SK-N-SH (cell line): Measurements from ENCODE around the gene MAML3. TPM values are rescaled to one million over a fixed set of nuclear protein-coding genes. Genes with fewer than 3 reads are reported as not detected.

ENCODE experiments used
- CTCF ChIA-PET: fragments of 300-600, 350-600 bp; formaldehyde crosslinking; extraction: SDS; loops from one replicate; lab custom pipeline; 2021; lab: Yijun Ruan, JAX
- POLR2A ChIA-PET: fragments of 350-600 bp; sonication (Branson Sonifier 250); formaldehyde crosslinking; extraction: SDS; loops from one replicate; lab custom pipeline; 2020; ENCODE audit warnings: antibody characterized with exemption, inconsistent platforms; lab: Yijun Ruan, JAX
- DNase-seq: peaks from one replicate; pipeline ENCODE4 v3.0.0; 2012
- H2AFZ ChIP-seq: fragments of 200-600 bp; sonication (generic); 2 replicates; pipeline ENCODE4 v1.8.1; 2016; ENCODE audit warnings: antibody characterized with exemption, mild to moderate bottlenecking, low read depth
- H3F3A ChIP-seq: fragments of 200-600 bp; sonication (generic); replicated peaks from 2 replicates; pipeline ENCODE3; 2016; ENCODE audit warnings: antibody characterized with exemption, mild to moderate bottlenecking; ENCODE audit not compliant: insufficient read depth
- H3K27ac ChIP-seq, 2 experiments: fragments of 200-500 bp in 1 of 2; fragments of 200-600 bp in 1 of 2; sonication (Bioruptor generic) in 1 of 2; sonication (generic), shearing (Covaris generic) in 1 of 2; 2 replicates each; pipeline versions ENCODE4 v1.5.1 to v1.6.1; 2014 to 2016; ENCODE audit warnings: low read depth in 2 of 2, inconsistent platforms in 1 of 2, low read length in 1 of 2, mild to moderate bottlenecking in 1 of 2, mixed read lengths in 1 of 2
- H3K27me3 ChIP-seq: fragments of 200-600 bp; sonication (generic), shearing (Covaris generic); 2 replicates; pipeline ENCODE4 v1.6.1; 2016; ENCODE audit warnings: mixed run types; ENCODE audit not compliant: insufficient read depth
- H3K36me3 ChIP-seq, 2 experiments: fragments of 200-500 bp in 1 of 2; fragments of 200-600 bp in 1 of 2; sonication (Bioruptor generic) in 1 of 2; sonication (generic) in 1 of 2; replicated peaks in 1 of 2; 2 replicates each; pipeline versions ENCODE3 to v1.5.1; 2014 to 2016; ENCODE audit warnings: low read length in 1 of 2, mild to moderate bottlenecking in 1 of 2; ENCODE audit not compliant: insufficient read depth in 2 of 2, control insufficient read depth in 1 of 2
- H3K4me1 ChIP-seq, 2 experiments: fragments of 200-500 bp in 1 of 2; fragments of 200-600 bp in 1 of 2; sonication (Bioruptor generic) in 1 of 2; sonication (generic), shearing (Covaris generic) in 1 of 2; 2 replicates each; pipeline versions ENCODE4 v1.5.1 to v1.6.1; 2014 to 2016; ENCODE audit warnings: low read depth in 1 of 2, low read length in 1 of 2, mixed run types in 1 of 2; ENCODE audit not compliant: insufficient read depth in 2 of 2, control insufficient read depth in 1 of 2
- H3K4me2 ChIP-seq: fragments of 200-600 bp; sonication (generic), shearing (Covaris generic); 2 replicates; pipeline ENCODE4 v1.6.1; 2017; ENCODE audit warnings: mixed run types
- H3K4me3 ChIP-seq, 2 experiments: fragments of 200-500 bp in 1 of 2; fragments of 200-600 bp in 1 of 2; sonication (Bioruptor generic) in 1 of 2; sonication (generic), shearing (Covaris generic) in 1 of 2; 2 replicates each; pipeline versions ENCODE4 v1.5.1 to v1.8.1; 2014 to 2016; ENCODE audit warnings: low read depth in 2 of 2, inconsistent platforms in 1 of 2, low read length in 1 of 2, mild to moderate bottlenecking in 1 of 2, mixed read lengths in 1 of 2, moderate library complexity in 1 of 2
- H3K79me2 ChIP-seq: fragments of 200-600 bp; sonication (generic); 2 replicates; pipeline ENCODE4 v1.8.1; 2017; ENCODE audit warnings: mild to moderate bottlenecking; ENCODE audit not compliant: insufficient read depth
- H3K9ac ChIP-seq: fragments of 200-600 bp; sonication (generic); 2 replicates; pipeline ENCODE4 v1.6.1; 2017; ENCODE audit warnings: mixed run types
- H3K9me2 ChIP-seq: fragments of 200-600 bp; sonication (generic); 2 replicates; pipeline ENCODE4 v1.6.1; 2017; ENCODE audit warnings: mixed run types
- H3K9me3 ChIP-seq: fragments of 200-600 bp; sonication (generic); 2 replicates; pipeline ENCODE4 v1.6.1; 2017; ENCODE audit warnings: mixed run types, mild to moderate bottlenecking, moderate library complexity
- H4K20me1 ChIP-seq: fragments of 200-600 bp; sonication (generic); 2 replicates; pipeline ENCODE4 v1.6.1; 2017; ENCODE audit warnings: mild to moderate bottlenecking, mixed run types; ENCODE audit not compliant: insufficient read depth
- CHD2 ChIP-seq: fragments of 150-350 bp; IDR thresholded peaks from 2 replicates; pipeline ENCODE4 v1.6.1; 2018; ENCODE audit warnings: low read length; ENCODE audit not compliant: partially characterized antibody
- EZH2phosphoT487 ChIP-seq: fragments of 200-600 bp; sonication (generic); IDR thresholded peaks from 2 replicates; pipeline ENCODE4 v1.6.1; 2017; ENCODE audit warnings: low read depth, mixed run types, mild to moderate bottlenecking, antibody characterized with exemption, moderate library complexity, borderline replicate concordance
- FOSL2 ChIP-seq: IDR thresholded peaks from 2 replicates; pipeline ENCODE4 v1.4.0; 2012; ENCODE audit warnings: low read depth, mild to moderate bottlenecking, moderate library complexity, borderline replicate concordance
- GABPA ChIP-seq: IDR thresholded peaks from 2 replicates; pipeline ENCODE4 v1.4.0; 2012; ENCODE audit warnings: low read depth, mild to moderate bottlenecking
- GATA2 ChIP-seq: sonication (generic); formaldehyde crosslinking; IDR thresholded peaks from 2 replicates; pipeline ENCODE4 v1.5.0; 2020; ENCODE audit warnings: mild to moderate bottlenecking, missing genetic modification reagents
- IRF3 ChIP-seq: fragments of 150-350 bp; IDR thresholded peaks from 2 replicates; pipeline ENCODE4 v1.6.1; 2016; ENCODE audit warnings: mild to moderate bottlenecking, low read depth, low read length
- MAX ChIP-seq: IDR thresholded peaks from 2 replicates; pipeline ENCODE4 v1.4.0; 2012; ENCODE audit warnings: low read depth
- NFIC ChIP-seq: IDR thresholded peaks from 2 replicates; pipeline ENCODE4 v1.4.0; 2012; ENCODE audit warnings: borderline replicate concordance
- NRF1 ChIP-seq: IDR thresholded peaks from 2 replicates; pipeline ENCODE4 v1.6.1; 2012; ENCODE audit warnings: low read depth, mild to moderate bottlenecking, low read length
- RCOR1 ChIP-seq: fragments of 150-350 bp; IDR thresholded peaks from 2 replicates; pipeline ENCODE4 v1.6.1; 2017; ENCODE audit warnings: antibody characterized with exemption, low read length
- RFX5 ChIP-seq: IDR thresholded peaks from 2 replicates; pipeline ENCODE4 v1.6.1; 2012; ENCODE audit warnings: mild to moderate bottlenecking, improper control_type of control experiment, low read length
- SIN3A ChIP-seq: IDR thresholded peaks from 2 replicates; pipeline ENCODE4 v1.6.1; 2012; ENCODE audit warnings: low read depth, mild to moderate bottlenecking, low read length, moderate library complexity, borderline replicate concordance
- SMC3 ChIP-seq: IDR thresholded peaks from 2 replicates; pipeline ENCODE4 v1.6.1; 2012; ENCODE audit warnings: low read depth, low read length, improper control_type of control experiment
- TCF12 ChIP-seq: IDR thresholded peaks from 2 replicates; pipeline ENCODE4 v1.4.0; 2012
- TEAD4 ChIP-seq: IDR thresholded peaks from 2 replicates; pipeline ENCODE4 v1.4.0; 2012; ENCODE audit warnings: mild to moderate bottlenecking, borderline replicate concordance; ENCODE audit not compliant: insufficient read depth
- YY1 ChIP-seq: IDR thresholded peaks from 2 replicates; pipeline ENCODE4 v1.4.0; 2012; ENCODE audit warnings: low read depth, mild to moderate bottlenecking
- ZBTB33 ChIP-seq: IDR thresholded peaks from 2 replicates; pipeline ENCODE4 v1.4.0; 2012; ENCODE audit warnings: low read depth, borderline replicate concordance
- WGBS: methylation state at CpG from one replicate; pipeline ENCODE4 v1.1.6; 2017; ENCODE audit warnings: low lambda C conversion rate; 5-methylcytosine and 5-hydroxymethylcytosine counted together
- polyA plus RNA-seq, 3 experiments: library from polyadenylated mRNA; depleted of rRNA; stranded (reverse); fragments of >200 nt; gene quantifications; 2 replicates each; pipeline ENCODE4 v1.2.3, GENCODE V29; 2012
- TF ChIP-seq, protein P1 (sequence below): fragments of 200-600 bp; sonication (generic); IDR thresholded peaks from 2 replicates; pipeline ENCODE4 v1.6.1; 2017; ENCODE audit warnings: antibody characterized with exemption, mild to moderate bottlenecking, moderate library complexity
- TF ChIP-seq, protein P2 (sequence below): IDR thresholded peaks from 2 replicates; pipeline ENCODE4 v1.6.1; 2012; ENCODE audit warnings: mild to moderate bottlenecking, low read depth, low read length, moderate library complexity

Gene MAML3
- polyA plus RNA-seq, 1 of the 3 experiments (the other 2 are of a cell fraction): 5.3 TPM

- Histone ChIP-seq H3F3A (no peaks in the 10 kb centered on the region), H3K27me3 (no peaks in the 10 kb centered on the region), H3K9me3 (no peaks in the 10 kb centered on the region), H3K9ac (no peak overlapping the region), H3K4me1 (peaks cover 0 to 36% of the 10 kb centered on the region in 2 experiments; a peak in 3 of 4 replicates), H4K20me1 (no peaks in the 10 kb centered on the region), H2AFZ (no peak overlapping the region), H3K79me2 (no peaks in the 10 kb centered on the region), H3K4me3 (no peak overlapping the region), H3K27ac (peak overlapping the region in 1 of 2 experiments; percentile 94; a peak in 2 of 4 replicates), H3K9me2 (no peaks in the 10 kb centered on the region), H3K36me3 (no peaks in the 10 kb centered on the region), H3K4me2 (no peak overlapping the region)
- POLR2A ChIA-PET: interaction anchor here (0.7 kb wide), 1 partner anchor 300 kb away, joined by 3 read pairs; no protein-coding TSS in a partner anchor
- CTCF ChIA-PET: interaction anchor here (0.8 kb wide), 1 partner anchor 198 kb away, joined by 3 read pairs; no protein-coding TSS in a partner anchor
- TF ChIP-seq GABPA (no peak), CHD2 (no peak), NRF1 (no peak), ZBTB33 (no peak), SMC3 (no peak), NFIC (no peak), RFX5 (no peak), SIN3A (no peak), FOSL2 (no peak), YY1 (no peak), IRF3 (no peak), MAX (no peak), GATA2 (no peak), TEAD4 (no peak), EZH2phosphoT487 (no peak), RCOR1 (no peak), TCF12 (no peak)
- TF ChIP-seq, protein P1, sequence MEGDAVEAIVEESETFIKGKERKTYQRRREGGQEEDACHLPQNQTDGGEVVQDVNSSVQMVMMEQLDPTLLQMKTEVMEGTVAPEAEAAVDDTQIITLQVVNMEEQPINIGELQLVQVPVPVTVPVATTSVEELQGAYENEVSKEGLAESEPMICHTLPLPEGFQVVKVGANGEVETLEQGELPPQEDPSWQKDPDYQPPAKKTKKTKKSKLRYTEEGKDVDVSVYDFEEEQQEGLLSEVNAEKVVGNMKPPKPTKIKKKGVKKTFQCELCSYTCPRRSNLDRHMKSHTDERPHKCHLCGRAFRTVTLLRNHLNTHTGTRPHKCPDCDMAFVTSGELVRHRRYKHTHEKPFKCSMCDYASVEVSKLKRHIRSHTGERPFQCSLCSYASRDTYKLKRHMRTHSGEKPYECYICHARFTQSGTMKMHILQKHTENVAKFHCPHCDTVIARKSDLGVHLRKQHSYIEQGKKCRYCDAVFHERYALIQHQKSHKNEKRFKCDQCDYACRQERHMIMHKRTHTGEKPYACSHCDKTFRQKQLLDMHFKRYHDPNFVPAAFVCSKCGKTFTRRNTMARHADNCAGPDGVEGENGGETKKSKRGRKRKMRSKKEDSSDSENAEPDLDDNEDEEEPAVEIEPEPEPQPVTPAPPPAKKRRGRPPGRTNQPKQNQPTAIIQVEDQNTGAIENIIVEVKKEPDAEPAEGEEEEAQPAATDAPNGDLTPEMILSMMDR: no peak
- TF ChIP-seq, protein P2, sequence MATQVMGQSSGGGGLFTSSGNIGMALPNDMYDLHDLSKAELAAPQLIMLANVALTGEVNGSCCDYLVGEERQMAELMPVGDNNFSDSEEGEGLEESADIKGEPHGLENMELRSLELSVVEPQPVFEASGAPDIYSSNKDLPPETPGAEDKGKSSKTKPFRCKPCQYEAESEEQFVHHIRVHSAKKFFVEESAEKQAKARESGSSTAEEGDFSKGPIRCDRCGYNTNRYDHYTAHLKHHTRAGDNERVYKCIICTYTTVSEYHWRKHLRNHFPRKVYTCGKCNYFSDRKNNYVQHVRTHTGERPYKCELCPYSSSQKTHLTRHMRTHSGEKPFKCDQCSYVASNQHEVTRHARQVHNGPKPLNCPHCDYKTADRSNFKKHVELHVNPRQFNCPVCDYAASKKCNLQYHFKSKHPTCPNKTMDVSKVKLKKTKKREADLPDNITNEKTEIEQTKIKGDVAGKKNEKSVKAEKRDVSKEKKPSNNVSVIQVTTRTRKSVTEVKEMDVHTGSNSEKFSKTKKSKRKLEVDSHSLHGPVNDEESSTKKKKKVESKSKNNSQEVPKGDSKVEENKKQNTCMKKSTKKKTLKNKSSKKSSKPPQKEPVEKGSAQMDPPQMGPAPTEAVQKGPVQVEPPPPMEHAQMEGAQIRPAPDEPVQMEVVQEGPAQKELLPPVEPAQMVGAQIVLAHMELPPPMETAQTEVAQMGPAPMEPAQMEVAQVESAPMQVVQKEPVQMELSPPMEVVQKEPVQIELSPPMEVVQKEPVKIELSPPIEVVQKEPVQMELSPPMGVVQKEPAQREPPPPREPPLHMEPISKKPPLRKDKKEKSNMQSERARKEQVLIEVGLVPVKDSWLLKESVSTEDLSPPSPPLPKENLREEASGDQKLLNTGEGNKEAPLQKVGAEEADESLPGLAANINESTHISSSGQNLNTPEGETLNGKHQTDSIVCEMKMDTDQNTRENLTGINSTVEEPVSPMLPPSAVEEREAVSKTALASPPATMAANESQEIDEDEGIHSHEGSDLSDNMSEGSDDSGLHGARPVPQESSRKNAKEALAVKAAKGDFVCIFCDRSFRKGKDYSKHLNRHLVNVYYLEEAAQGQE: no peak
- WGBS: 61% methylated on average over 3 of the region's 3 CpGs
- DNase-seq: no peak
These were observed 195.3 kb downstream of the MAML3 start for GRCh38 chr4:139958739-139959098.
